NB4 (cell line): Measurements from ENCODE around the gene LMNA.

ENCODE experiments used
- DNase-seq: peaks from one replicate; pipeline ENCODE4 v3.0.0; 2010; ENCODE audit warnings: low read depth
- H3K4me3 ChIP-seq: one replicate; pipeline ENCODE4 v1.5.1; 2011; ENCODE audit warnings: mild to moderate bottlenecking, low read depth, low read length, moderate library complexity
- CTCF ChIP-seq: IDR thresholded peaks from one replicate; pipeline ENCODE4 v1.5.1; 2012; ENCODE audit warnings: low read depth, low read length
- MAX ChIP-seq: IDR thresholded peaks from 2 replicates; pipeline ENCODE4 v1.6.1; 2011; ENCODE audit warnings: low read depth, low read length
- MYC ChIP-seq: IDR thresholded peaks from 2 replicates; pipeline ENCODE4 v1.6.1; 2011; ENCODE audit warnings: low read depth, low read length
- POLR2A ChIP-seq: IDR thresholded peaks from 2 replicates; pipeline ENCODE4 v1.6.1; 2011; ENCODE audit warnings: mild to moderate bottlenecking; ENCODE audit not compliant: insufficient read length; ENCODE audit errors: extremely low read depth

The LMNA gene

DNA sequence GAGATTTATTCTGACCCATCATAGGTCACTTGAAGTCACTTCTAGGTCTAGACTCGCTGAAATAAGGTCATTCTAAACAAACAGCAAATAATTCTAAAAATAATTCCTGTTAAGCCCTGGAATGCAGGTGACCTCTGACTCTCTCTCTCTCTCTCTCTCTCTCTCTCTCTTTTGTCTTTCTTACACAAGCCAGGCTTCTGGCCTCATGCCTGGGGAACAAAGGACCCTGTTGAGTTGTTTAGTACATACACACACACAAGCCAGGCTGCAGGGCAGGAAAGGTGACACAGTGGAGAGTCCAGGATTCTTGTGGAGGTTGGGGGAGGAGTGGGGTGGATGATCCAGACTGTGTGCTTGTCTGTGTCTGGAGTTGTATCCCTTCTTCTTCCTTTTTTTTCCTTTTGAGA is 28.3 kb upstream of the LMNA start:
- H3K4me3 ChIP-seq = no peak overlapping the region
- no peak for TF ChIP-seq MYC
- no peak for TF ChIP-seq MAX
- no peak for TF ChIP-seq POLR2A
- no peak for DNase-seq

DNA sequence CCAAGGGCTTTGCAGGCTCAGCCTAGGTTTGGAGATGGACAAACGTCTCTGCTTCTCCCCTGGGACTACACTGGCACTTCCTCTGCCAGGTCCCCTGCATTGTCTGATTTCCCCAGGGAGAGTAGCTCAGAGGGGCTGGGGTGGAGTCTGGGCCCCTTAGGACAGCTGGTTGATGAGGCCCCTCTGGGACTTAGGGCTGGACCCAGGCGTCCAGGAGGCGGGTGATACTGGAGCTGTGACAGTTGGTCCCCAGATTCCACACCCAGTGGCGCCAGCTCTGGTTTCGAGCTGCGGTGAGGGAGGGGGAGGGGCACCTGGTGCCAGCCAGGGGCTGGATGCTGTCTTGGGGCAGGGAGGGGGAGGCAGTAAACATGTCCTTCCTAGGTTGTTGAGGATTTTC is 24.8 kb upstream of the LMNA start:
- TF ChIP-seq POLR2A (no peak), CTCF (no peak), MAX (no peak), MYC (no peak)
- H3K4me3 ChIP-seq = no peak overlapping the region
- peak; percentile 84 for DNase-seq

DNA sequence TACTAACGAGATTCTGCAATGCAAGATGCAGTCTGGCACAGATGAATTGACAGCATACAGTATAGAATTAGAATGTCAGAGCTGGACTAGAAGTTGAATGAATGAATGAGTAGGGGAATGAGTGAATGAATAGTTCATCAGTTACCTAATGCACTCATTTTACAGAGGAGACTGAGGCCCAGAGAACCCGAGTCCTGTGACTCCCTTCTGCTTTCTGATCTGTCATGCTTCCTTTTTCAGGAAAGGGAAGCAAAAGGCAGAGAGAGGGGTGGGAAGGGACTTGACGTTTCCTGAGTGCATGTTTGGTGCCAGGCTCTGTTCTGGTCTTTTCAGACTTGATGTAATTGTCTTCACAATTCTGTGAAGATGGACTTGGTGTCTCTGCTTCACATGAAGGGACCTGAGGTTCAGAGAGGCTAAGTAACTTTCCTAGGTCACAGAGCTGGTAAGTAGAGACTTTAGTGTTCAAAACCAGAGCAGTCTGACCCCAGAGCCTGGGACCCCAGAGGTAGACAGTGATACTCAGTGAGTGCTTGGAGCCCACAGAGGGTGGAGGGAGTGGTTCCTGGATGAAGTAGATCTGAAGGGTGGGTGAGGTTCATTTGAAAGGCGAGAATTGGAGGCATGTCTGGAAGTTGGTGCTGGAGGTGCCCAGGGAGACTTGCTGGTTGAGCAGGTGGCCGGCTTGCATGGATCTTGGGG is 24.2 kb upstream of the LMNA start:
- peak; percentile 62 for DNase-seq

GRCh38 chr1:156090840-156091188 is 23.7 kb upstream of the LMNA start:
- peak; percentile 83 for DNase-seq
- TF ChIP-seq MYC = no peak
- no peak for TF ChIP-seq POLR2A
- TF ChIP-seq MAX = peak; percentile 44; the same call in 1 of the 2 replicates
- TF ChIP-seq CTCF = peak; percentile 49
- no peak overlapping the region for H3K4me3 ChIP-seq

More for the DNA sequence above, 24.2 kb upstream of the LMNA start:
- no peak overlapping the region for H3K4me3 ChIP-seq
- TF ChIP-seq MAX (no peak; the same call in 1 of the 2 replicates), POLR2A (no peak), MYC (no peak), CTCF (no peak)

- TF ChIP-seq MYC (no peak), CTCF (no peak), MAX (no peak)
- H3K4me3 ChIP-seq = no peak overlapping the region
- DNase-seq = no peak
Observed at GRCh38 chr1:156091610-156092009, 22.9 kb upstream of the LMNA start.

DNA sequence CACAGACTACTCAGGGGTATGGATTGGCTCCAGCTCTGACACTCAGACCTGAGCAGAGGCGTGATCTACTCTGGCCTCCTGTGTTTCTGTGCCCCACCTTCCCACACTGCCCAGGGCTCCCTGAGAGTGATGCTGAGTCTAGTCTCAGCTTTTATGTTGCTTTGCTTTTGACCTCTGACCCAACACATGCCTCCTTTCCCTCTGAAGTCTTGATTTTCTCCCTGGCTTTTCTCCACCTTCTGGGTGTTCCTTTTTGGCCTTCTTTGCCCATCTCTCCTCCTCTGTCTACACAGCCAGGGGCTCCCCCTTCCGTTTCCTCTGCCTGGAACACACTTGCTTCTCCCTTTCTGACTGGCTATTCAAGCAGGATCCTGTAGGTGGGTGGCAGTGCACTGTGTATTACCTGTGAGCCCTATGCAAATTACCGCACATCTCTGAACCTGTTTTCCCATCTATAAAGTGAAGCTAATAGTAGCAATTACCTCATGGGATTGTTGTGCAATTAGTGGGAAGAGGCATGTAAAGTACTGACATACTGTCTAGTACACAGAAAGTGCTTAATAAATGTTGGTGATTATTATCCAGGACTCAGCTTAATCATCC is 18.5 kb upstream of the LMNA start:
- H3K4me3 ChIP-seq = no peak overlapping the region
- DNase-seq = no peak
- TF ChIP-seq CTCF (no peak), MYC (no peak), MAX (no peak), POLR2A (no peak)
